Osteocyte (in vitro differentiated cells): ENCODE data around the gene ARRB2. TPM values are rescaled to one million over a fixed set of nuclear protein-coding genes. Genes with fewer than 3 reads are reported as not detected.

Experiments
- DNase-seq: peaks from one replicate; pipeline ENCODE4 v3.0.0; 2021; ENCODE audit warnings: mixed read lengths; ENCODE audit not compliant: unreplicated experiment; ENCODE audit errors: extremely low spot score
- H3K27ac Mint-ChIP-seq: one replicate; pipeline ENCODE4 v1.8.0; 2021; ENCODE audit warnings: mild to moderate bottlenecking, mixed read lengths; ENCODE audit not compliant: unreplicated experiment
- H3K27me3 Mint-ChIP-seq: one replicate; pipeline ENCODE4 v1.8.0; 2021; ENCODE audit warnings: mixed read lengths; ENCODE audit not compliant: unreplicated experiment
- H3K36me3 Mint-ChIP-seq: one replicate; pipeline ENCODE4 v1.8.0; 2021; ENCODE audit warnings: mixed read lengths; ENCODE audit not compliant: unreplicated experiment
- H3K4me1 Mint-ChIP-seq: one replicate; pipeline ENCODE4 v1.8.0; 2021; ENCODE audit warnings: mixed read lengths; ENCODE audit not compliant: unreplicated experiment
- H3K4me3 Mint-ChIP-seq: one replicate; pipeline ENCODE4 v1.8.0; 2021; ENCODE audit warnings: mild to moderate bottlenecking, moderate library complexity, mixed read lengths; ENCODE audit not compliant: unreplicated experiment
- H3K9me3 Mint-ChIP-seq: one replicate; pipeline ENCODE4 v1.8.0; 2021; ENCODE audit warnings: mixed read lengths; ENCODE audit not compliant: unreplicated experiment
- total RNA-seq: library from RNA; stranded (reverse); gene quantifications from 2 replicates; pipeline ENCODE4 v1.2.1, GENCODE V29; 2021
- TF ChIP-seq, protein P1 (sequence below): fragments of 200-600 bp; sonication (generic); IDR thresholded peaks from 2 replicates; pipeline ENCODE4 v1.5.0; 2021; ENCODE audit warnings: antibody characterized with exemption, mild to moderate bottlenecking, moderate library complexity

The ARRB2 gene
- total RNA-seq, 1 donor from 2014 or later = 23.6 TPM

DNA sequence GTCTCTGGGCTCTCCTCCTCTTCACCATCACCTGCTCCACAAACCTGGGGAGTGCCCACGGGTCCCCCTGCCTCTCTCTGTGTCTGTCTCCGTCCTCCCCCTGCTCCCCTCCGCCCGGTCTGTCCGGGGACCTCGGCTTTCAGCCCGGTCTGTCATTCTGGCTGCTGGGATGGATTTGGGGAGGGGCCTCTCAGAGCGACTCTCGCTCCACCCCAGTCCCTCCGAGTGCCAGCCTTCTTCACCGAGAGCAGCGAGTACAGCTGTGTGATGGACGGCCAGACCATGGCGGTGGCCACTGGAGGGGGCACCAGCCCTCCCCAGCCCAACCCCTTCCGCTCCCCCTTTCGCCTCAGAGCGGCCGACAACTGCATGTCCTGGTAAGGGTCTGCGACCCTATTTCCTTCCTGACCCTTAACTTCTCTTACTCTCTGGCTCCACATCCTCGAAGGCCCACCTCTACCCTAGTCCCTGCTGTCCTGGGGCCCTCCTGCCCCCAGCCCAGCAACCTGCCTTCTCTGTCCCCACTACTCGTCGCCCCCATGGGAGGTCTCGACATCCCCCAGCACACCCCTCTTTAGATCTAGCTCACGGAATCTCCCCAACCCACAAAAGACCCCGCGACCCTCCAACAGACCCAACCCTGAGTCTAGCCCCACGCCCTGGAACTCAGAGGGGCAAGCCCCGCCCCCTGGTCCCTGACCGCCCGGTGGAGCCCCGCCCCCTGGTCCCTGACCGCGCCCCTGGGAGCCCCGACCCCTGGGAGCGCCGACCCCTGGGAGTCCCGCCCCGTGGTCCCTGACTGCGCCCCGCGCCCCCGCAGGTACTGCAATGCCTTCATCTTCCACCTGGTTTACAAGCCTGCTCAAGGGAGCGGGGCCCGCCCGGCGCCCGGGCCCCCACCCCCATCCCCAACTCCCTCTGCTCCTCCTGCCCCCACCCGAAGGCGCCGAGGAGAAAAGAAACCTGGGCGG lies 34.9 kb downstream of the ARRB2 start:
- Mint-ChIP-seq H3K27ac (no peak overlapping the region), H3K27me3 (peaks cover 39% of the 10 kb centered on the region)

DNA sequence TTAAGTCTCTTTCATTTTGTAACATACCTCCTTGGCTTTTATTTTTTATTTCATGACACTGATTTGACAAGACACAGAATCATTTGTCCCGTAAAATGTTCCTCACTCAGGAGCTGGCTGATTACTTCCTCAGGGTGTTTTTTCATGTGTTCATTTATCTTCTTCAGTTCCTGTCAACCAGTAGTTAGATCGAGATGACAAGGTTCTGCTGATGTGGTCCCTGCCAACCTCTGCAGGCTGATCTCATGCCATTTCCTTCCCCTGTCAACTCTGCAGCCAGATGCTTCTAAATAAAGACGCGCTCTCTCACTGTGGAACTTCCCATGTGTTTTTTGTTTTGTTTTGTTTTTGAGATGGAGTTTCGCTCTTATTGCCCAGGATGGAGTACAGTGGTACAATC lies 37.4 kb downstream of the ARRB2 start:
- no peaks in the 10 kb centered on the region for H3K9me3 Mint-ChIP-seq
- H3K36me3 Mint-ChIP-seq = no peaks in the 10 kb centered on the region
- peaks cover 54% of the 10 kb centered on the region for H3K27me3 Mint-ChIP-seq
- DNase-seq = no peak
- H3K27ac Mint-ChIP-seq = no peak overlapping the region
- no peak overlapping the region for H3K4me3 Mint-ChIP-seq
- H3K4me1 Mint-ChIP-seq = peaks cover 5% of the 10 kb centered on the region
- TF ChIP-seq, protein P1, sequence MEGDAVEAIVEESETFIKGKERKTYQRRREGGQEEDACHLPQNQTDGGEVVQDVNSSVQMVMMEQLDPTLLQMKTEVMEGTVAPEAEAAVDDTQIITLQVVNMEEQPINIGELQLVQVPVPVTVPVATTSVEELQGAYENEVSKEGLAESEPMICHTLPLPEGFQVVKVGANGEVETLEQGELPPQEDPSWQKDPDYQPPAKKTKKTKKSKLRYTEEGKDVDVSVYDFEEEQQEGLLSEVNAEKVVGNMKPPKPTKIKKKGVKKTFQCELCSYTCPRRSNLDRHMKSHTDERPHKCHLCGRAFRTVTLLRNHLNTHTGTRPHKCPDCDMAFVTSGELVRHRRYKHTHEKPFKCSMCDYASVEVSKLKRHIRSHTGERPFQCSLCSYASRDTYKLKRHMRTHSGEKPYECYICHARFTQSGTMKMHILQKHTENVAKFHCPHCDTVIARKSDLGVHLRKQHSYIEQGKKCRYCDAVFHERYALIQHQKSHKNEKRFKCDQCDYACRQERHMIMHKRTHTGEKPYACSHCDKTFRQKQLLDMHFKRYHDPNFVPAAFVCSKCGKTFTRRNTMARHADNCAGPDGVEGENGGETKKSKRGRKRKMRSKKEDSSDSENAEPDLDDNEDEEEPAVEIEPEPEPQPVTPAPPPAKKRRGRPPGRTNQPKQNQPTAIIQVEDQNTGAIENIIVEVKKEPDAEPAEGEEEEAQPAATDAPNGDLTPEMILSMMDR = no peak

More for the DNA sequence above, 34.9 kb downstream of the ARRB2 start:
- Mint-ChIP-seq H3K9me3 (no peaks in the 10 kb centered on the region), H3K4me1 (peaks cover 7% of the 10 kb centered on the region), H3K4me3 (peak overlapping the region; percentile 23), H3K36me3 (no peaks in the 10 kb centered on the region)
- TF ChIP-seq, protein P1 = no peak
- no peak for DNase-seq

DNA sequence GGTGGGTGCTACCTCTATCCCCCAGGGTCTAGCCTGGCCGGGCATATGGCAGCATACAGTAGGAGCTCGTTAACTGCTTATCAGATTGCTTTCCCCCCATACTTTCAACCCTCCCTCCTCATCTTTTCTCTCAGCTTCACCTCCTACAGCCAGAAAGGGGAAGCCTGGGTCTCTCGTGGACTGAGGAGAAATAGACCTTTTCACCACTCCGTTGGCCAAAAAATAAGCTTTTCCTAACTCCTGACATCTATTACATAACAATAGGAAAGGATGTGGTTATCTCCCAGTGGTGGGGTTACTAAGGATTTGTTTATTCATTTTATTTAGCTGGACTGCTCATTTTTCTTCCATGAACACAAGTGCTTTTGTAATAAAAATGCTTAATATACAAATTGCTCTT lies 38.3 kb downstream of the ARRB2 start:
- no peak overlapping the region for H3K4me3 Mint-ChIP-seq
- no peak for DNase-seq
- no peaks in the 10 kb centered on the region for H3K9me3 Mint-ChIP-seq
- TF ChIP-seq, protein P1 = no peak
- no peaks in the 10 kb centered on the region for H3K36me3 Mint-ChIP-seq
- H3K4me1 Mint-ChIP-seq = peaks cover 5% of the 10 kb centered on the region
- H3K27ac Mint-ChIP-seq = no peak overlapping the region
- peaks cover 56% of the 10 kb centered on the region for H3K27me3 Mint-ChIP-seq

DNA sequence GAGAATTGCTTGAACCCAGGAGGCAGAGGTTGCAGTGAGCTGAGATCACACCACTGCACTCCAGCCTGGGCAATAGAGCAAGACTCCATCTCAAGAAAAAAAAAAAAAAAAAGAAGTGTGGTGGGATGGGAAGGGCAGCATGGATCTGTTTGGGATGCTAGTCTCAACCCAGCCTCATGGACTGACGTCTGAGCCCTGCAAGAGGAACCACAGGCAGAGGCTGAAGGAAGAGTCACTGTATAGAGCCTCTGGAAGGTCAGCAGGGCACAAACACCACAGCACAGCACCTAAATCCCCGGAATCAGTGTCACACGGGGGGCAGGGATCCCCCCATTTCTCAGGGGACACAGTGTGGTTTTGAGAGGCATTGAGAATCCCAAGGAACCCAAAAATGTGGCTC lies 40.2 kb downstream of the ARRB2 start:
- H3K4me1 Mint-ChIP-seq = no peaks in the 10 kb centered on the region
- H3K9me3 Mint-ChIP-seq = no peaks in the 10 kb centered on the region
- H3K4me3 Mint-ChIP-seq = no peak overlapping the region
- no peaks in the 10 kb centered on the region for H3K36me3 Mint-ChIP-seq
- H3K27me3 Mint-ChIP-seq = peaks cover 61% of the 10 kb centered on the region
- H3K27ac Mint-ChIP-seq = no peak overlapping the region
- TF ChIP-seq, protein P1 = no peak
- DNase-seq = no peak

DNA sequence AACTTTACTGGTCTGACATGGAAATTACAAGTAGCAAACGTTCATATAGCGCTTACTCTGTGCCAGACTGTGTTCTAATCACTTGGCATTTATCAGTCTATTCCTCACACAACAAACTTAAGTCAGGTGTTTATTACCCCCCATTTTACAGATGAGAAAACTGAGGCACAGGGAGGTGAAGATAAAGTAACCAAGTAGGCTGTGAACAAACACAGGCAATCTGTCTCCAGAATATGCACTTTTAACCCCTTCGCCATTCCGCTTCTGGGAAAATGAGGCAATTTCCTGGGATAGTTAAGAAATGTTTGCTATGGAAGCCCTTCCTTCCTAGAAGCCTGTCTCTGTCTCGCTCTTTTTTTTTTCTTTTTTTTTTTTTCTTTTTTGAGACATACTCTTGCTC lies 41.5 kb downstream of the ARRB2 start:
- Mint-ChIP-seq H3K27ac (no peak overlapping the region), H3K9me3 (no peaks in the 10 kb centered on the region), H3K27me3 (peaks cover 55% of the 10 kb centered on the region), H3K4me3 (no peak overlapping the region), H3K36me3 (no peaks in the 10 kb centered on the region), H3K4me1 (no peaks in the 10 kb centered on the region)
- TF ChIP-seq, protein P1 = no peak
- DNase-seq = no peak
